ENCODE measurements around the gene GLMP. TPM values are rescaled to one million over a fixed set of nuclear protein-coding genes. Genes with fewer than 3 reads are reported as not detected.

The GLMP gene
- polyA plus RNA-seq, 1 donor (not counting 4 experiments of a cell fraction or from before 2014, with no cell fraction given), result 12.5 TPM

GRCh38 chr1:156263288-156263655 lies 32.2 kb downstream of the GLMP start:
- no peak overlapping the region for H3K4me3 ChIP-seq (ENCODE audit: control insufficient read depth in 2 of 3, extremely low read depth in 1 of 3, insufficient read depth in 2 of 3, low read depth in 1 of 3, low read length in 3 of 3)
- dilution Hi-C loops (cut with MboI; ENCODE audit: extremely low pct_ligation_motif_present, low sequenced_read_pairs), result no loop called here
- peak overlapping the region; percentile 72 for H3K4me2 ChIP-seq (ENCODE audit: control insufficient read depth, extremely low read depth, insufficient read depth, low read depth, low read length)
- H3K9ac ChIP-seq (ENCODE audit: control insufficient read depth, extremely low read depth, insufficient read depth, low read length), result no peak overlapping the region
- FAIRE-seq (no peak), DNase-seq (ENCODE audit: low read depth, low spot score) (no peak)
- H3K79me2 ChIP-seq (ENCODE audit: control insufficient read depth, insufficient read depth, low read length), result no peaks in the 10 kb centered on the region
- no peaks in the 10 kb centered on the region for H3K9me3 ChIP-seq (ENCODE audit: control insufficient read depth, low read depth, low read length)
- no peak overlapping the region for H2AFZ ChIP-seq (ENCODE audit: control insufficient read depth, low read length)
- H4K20me1 ChIP-seq (ENCODE audit: control insufficient read depth, extremely low read depth, insufficient read depth, low read length), result peaks cover 12% of the 10 kb centered on the region
- H3K36me3 ChIP-seq (ENCODE audit: control insufficient read depth in 2 of 2, extremely low read depth in 1 of 2, insufficient read depth in 2 of 2, low read length in 2 of 2), result peaks cover 43 to 78% of the 10 kb centered on the region in 2 experiments
- TF ChIP-seq CTCF (optimal IDR thresholded peaks at IDR 0.05 in 1 of 3, IDR thresholded peaks at IDR 0.05 in 1 of 3, conservative IDR thresholded peaks at IDR 0.05 in 1 of 3; ENCODE audit: extremely low read depth in 1 of 3, insufficient read depth in 2 of 3, low read length in 3 of 3) (no peak), EZH2 (IDR thresholded peaks at IDR 0.05; ENCODE audit: low read length) (no peak)
- peaks cover 9% of the 10 kb centered on the region for H3K9me1 ChIP-seq (ENCODE audit: control insufficient read depth, extremely low read depth, insufficient read depth, low read length)
- peaks cover 51% of the 10 kb centered on the region for H3K4me1 ChIP-seq (ENCODE audit: control insufficient read depth, extremely low read depth, insufficient read depth, low read length)
- H3K27ac ChIP-seq (ENCODE audit: control insufficient read depth, insufficient read depth, low read length), result peak overlapping the region; percentile 79
- H3K27me3 ChIP-seq (ENCODE audit: control insufficient read depth, extremely low read depth, insufficient read depth, low read length), result no peaks in the 10 kb centered on the region

- Histone ChIP-seq H3K27me3 (ENCODE audit: control insufficient read depth, extremely low read depth, insufficient read depth, low read length) (no peaks in the 10 kb centered on the region), H2AFZ (ENCODE audit: control insufficient read depth, low read length) (no peak overlapping the region), H3K9ac (ENCODE audit: control insufficient read depth, extremely low read depth, insufficient read depth, low read length) (no peak overlapping the region), H3K36me3 (ENCODE audit: control insufficient read depth in 2 of 2, extremely low read depth in 1 of 2, insufficient read depth in 2 of 2, low read length in 2 of 2) (peaks cover 44 to 78% of the 10 kb centered on the region in 2 experiments), H3K9me1 (ENCODE audit: control insufficient read depth, extremely low read depth, insufficient read depth, low read length) (peaks cover 9% of the 10 kb centered on the region), H3K9me3 (ENCODE audit: control insufficient read depth, low read depth, low read length) (no peaks in the 10 kb centered on the region), H3K4me1 (ENCODE audit: control insufficient read depth, extremely low read depth, insufficient read depth, low read length) (peaks cover 57% of the 10 kb centered on the region), H3K4me2 (ENCODE audit: control insufficient read depth, extremely low read depth, insufficient read depth, low read depth, low read length) (peak overlapping the region; percentile 72), H3K27ac (ENCODE audit: control insufficient read depth, insufficient read depth, low read length) (peak overlapping the region; percentile 79), H3K4me3 (ENCODE audit: control insufficient read depth in 2 of 3, extremely low read depth in 1 of 3, insufficient read depth in 2 of 3, low read depth in 1 of 3, low read length in 3 of 3) (peak overlapping the region in 1 of 3 experiments; percentile 16), H4K20me1 (ENCODE audit: control insufficient read depth, extremely low read depth, insufficient read depth, low read length) (peaks cover 12% of the 10 kb centered on the region), H3K79me2 (ENCODE audit: control insufficient read depth, insufficient read depth, low read length) (no peaks in the 10 kb centered on the region)
- dilution Hi-C loops (cut with MboI; ENCODE audit: extremely low pct_ligation_motif_present, low sequenced_read_pairs), result no loop called here
- no peak for DNase-seq (ENCODE audit: low read depth, low spot score)
- TF ChIP-seq CTCF (optimal IDR thresholded peaks at IDR 0.05 in 1 of 3, IDR thresholded peaks at IDR 0.05 in 1 of 3, conservative IDR thresholded peaks at IDR 0.05 in 1 of 3; ENCODE audit: extremely low read depth in 1 of 3, insufficient read depth in 2 of 3, low read length in 3 of 3), result no peak
- TF ChIP-seq EZH2 (IDR thresholded peaks at IDR 0.05; ENCODE audit: low read length), result no peak
- FAIRE-seq, result peak; percentile 94
Measured at GRCh38 chr1:156262461-156263287, 32.8 kb downstream of the GLMP start.
